ENCODE data around the gene NCOA4.
"Not testable (repeated sequence)": the region's sequence is repeated elsewhere in the genome, so short reads cannot be mapped to it uniquely, and the experiment has no call there.

NCOA4 gene

GRCh38 chr10:45999955-46000354 is 30.5 kb downstream of the NCOA4 start:
- H3K36me3 Mint-ChIP-seq (ENCODE audit: low read depth), result peaks cover 32% of the 10 kb centered on the region
- not testable (repeated sequence) for H3K4me3 Mint-ChIP-seq; H3K27ac Mint-ChIP-seq; H3K27me3 Mint-ChIP-seq (ENCODE audit: low read depth); H3K9me3 Mint-ChIP-seq; H3K4me1 Mint-ChIP-seq (ENCODE audit: low read depth)

GRCh38 chr10:45997994-45998763 is 32.2 kb downstream of the NCOA4 start:
- Mint-ChIP-seq H3K36me3 (ENCODE audit: low read depth) (peaks cover 38% of the 10 kb centered on the region), H3K27me3 (ENCODE audit: low read depth) (no peaks in the 10 kb centered on the region), H3K4me3 (no peak overlapping the region), H3K4me1 (ENCODE audit: low read depth) (peaks cover 2% of the 10 kb centered on the region), H3K9me3 (no peaks in the 10 kb centered on the region), H3K27ac (no peak overlapping the region)

GRCh38 chr10:45997557-45997956 is 32.9 kb downstream of the NCOA4 start:
- H3K27ac Mint-ChIP-seq, result no peak overlapping the region
- no peak overlapping the region for H3K4me3 Mint-ChIP-seq
- no peaks in the 10 kb centered on the region for H3K9me3 Mint-ChIP-seq
- peaks cover 2% of the 10 kb centered on the region for H3K4me1 Mint-ChIP-seq (ENCODE audit: low read depth)
- peaks cover 41% of the 10 kb centered on the region for H3K36me3 Mint-ChIP-seq (ENCODE audit: low read depth)
- no peaks in the 10 kb centered on the region for H3K27me3 Mint-ChIP-seq (ENCODE audit: low read depth)

- not testable (repeated sequence) for H3K4me3 Mint-ChIP-seq; H3K4me1 Mint-ChIP-seq (ENCODE audit: low read depth); H3K9me3 Mint-ChIP-seq; H3K27me3 Mint-ChIP-seq (ENCODE audit: low read depth); H3K27ac Mint-ChIP-seq
- peaks cover 11% of the 10 kb centered on the region for H3K36me3 Mint-ChIP-seq (ENCODE audit: low read depth)
Measured at GRCh38 chr10:45985590-45985989, 44.8 kb downstream of the NCOA4 start.

- H3K9me3 Mint-ChIP-seq; H3K27me3 Mint-ChIP-seq (ENCODE audit: low read depth); H3K4me1 Mint-ChIP-seq (ENCODE audit: low read depth); H3K27ac Mint-ChIP-seq; H3K4me3 Mint-ChIP-seq: not testable (repeated sequence)
- peaks cover 11% of the 10 kb centered on the region for H3K36me3 Mint-ChIP-seq (ENCODE audit: low read depth)
Measured at GRCh38 chr10:45984473-45984872, 46.0 kb downstream of the NCOA4 start.

GRCh38 chr10:45983538-45984186 is 46.8 kb downstream of the NCOA4 start:
- H3K4me1 Mint-ChIP-seq (ENCODE audit: low read depth); H3K27me3 Mint-ChIP-seq (ENCODE audit: low read depth); H3K9me3 Mint-ChIP-seq; H3K4me3 Mint-ChIP-seq; H3K27ac Mint-ChIP-seq: not testable (repeated sequence)
- peaks cover 14% of the 10 kb centered on the region for H3K36me3 Mint-ChIP-seq (ENCODE audit: low read depth)

GRCh38 chr10:45981367-45981766 is 49.1 kb downstream of the NCOA4 start:
- H3K27me3 Mint-ChIP-seq (ENCODE audit: low read depth); H3K27ac Mint-ChIP-seq; H3K4me3 Mint-ChIP-seq; H3K9me3 Mint-ChIP-seq; H3K4me1 Mint-ChIP-seq (ENCODE audit: low read depth): not testable (repeated sequence)
- peaks cover 14% of the 10 kb centered on the region for H3K36me3 Mint-ChIP-seq (ENCODE audit: low read depth)

GRCh38 chr10:45978554-45978953 is 51.9 kb downstream of the NCOA4 start:
- H3K4me3 Mint-ChIP-seq; H3K9me3 Mint-ChIP-seq; H3K27me3 Mint-ChIP-seq (ENCODE audit: low read depth); H3K27ac Mint-ChIP-seq: not testable (repeated sequence)
- peaks cover 12% of the 10 kb centered on the region for H3K36me3 Mint-ChIP-seq (ENCODE audit: low read depth)
- H3K4me1 Mint-ChIP-seq (ENCODE audit: low read depth), result peaks cover 16% of the 10 kb centered on the region

- Mint-ChIP-seq H3K4me1 (ENCODE audit: low read depth) (peaks cover 30% of the 10 kb centered on the region), H3K27ac (peak overlapping the region; percentile 22), H3K4me3 (peak overlapping the region; percentile 44), H3K36me3 (ENCODE audit: low read depth) (peaks cover 17% of the 10 kb centered on the region)
- not testable (repeated sequence) for H3K27me3 Mint-ChIP-seq (ENCODE audit: low read depth); H3K9me3 Mint-ChIP-seq
Measured at GRCh38 chr10:45974041-45974440, 56.4 kb downstream of the NCOA4 start.

- H3K27me3 Mint-ChIP-seq (ENCODE audit: low read depth); H3K9me3 Mint-ChIP-seq: not testable (repeated sequence)
- Mint-ChIP-seq H3K27ac (peak overlapping the region; percentile 92), H3K4me1 (ENCODE audit: low read depth) (peaks cover 30% of the 10 kb centered on the region), H3K36me3 (ENCODE audit: low read depth) (peaks cover 15% of the 10 kb centered on the region), H3K4me3 (peak overlapping the region; percentile 100)
Measured at GRCh38 chr10:45972813-45973169, 57.6 kb downstream of the NCOA4 start.

- H3K9me3 Mint-ChIP-seq; H3K27me3 Mint-ChIP-seq (ENCODE audit: low read depth): not testable (repeated sequence)
- Mint-ChIP-seq H3K36me3 (ENCODE audit: low read depth) (peaks cover 15% of the 10 kb centered on the region), H3K27ac (peak within 1 kb of the TSS; percentile 92), H3K4me3 (peak within 1 kb of the TSS; percentile 100), H3K4me1 (ENCODE audit: low read depth) (peaks cover 30% of the 10 kb centered on the region)
Measured at GRCh38 chr10:45972106-45972812, 58.2 kb downstream of the NCOA4 start, which contains the start of gene TIMM23. TSS of gene TIMM23 (plus strand) at chr10:45972489. CDS start at chr10:45972625, 136 bp downstream.

GRCh38 chr10:45971742-45972105 is 58.7 kb downstream of the NCOA4 start:
- H3K27ac Mint-ChIP-seq, result peak overlapping the region; percentile 88
- peaks cover 14% of the 10 kb centered on the region for H3K36me3 Mint-ChIP-seq (ENCODE audit: low read depth)
- H3K4me3 Mint-ChIP-seq, result peak overlapping the region; percentile 100
- not testable (repeated sequence) for H3K9me3 Mint-ChIP-seq; H3K27me3 Mint-ChIP-seq (ENCODE audit: low read depth)
- H3K4me1 Mint-ChIP-seq (ENCODE audit: low read depth), result peaks cover 30% of the 10 kb centered on the region

GRCh38 chr10:45971019-45971418 is 59.4 kb downstream of the NCOA4 start:
- not testable (repeated sequence) for H3K27me3 Mint-ChIP-seq (ENCODE audit: low read depth); H3K27ac Mint-ChIP-seq; H3K9me3 Mint-ChIP-seq
- H3K4me1 Mint-ChIP-seq (ENCODE audit: low read depth), result peaks cover 28% of the 10 kb centered on the region
- peak overlapping the region; percentile 100 for H3K4me3 Mint-ChIP-seq
- peaks cover 13% of the 10 kb centered on the region for H3K36me3 Mint-ChIP-seq (ENCODE audit: low read depth)

GRCh38 chr10:45962686-45963452 is 67.6 kb downstream of the NCOA4 start:
- H3K4me1 Mint-ChIP-seq (ENCODE audit: low read depth); H3K27ac Mint-ChIP-seq; H3K36me3 Mint-ChIP-seq (ENCODE audit: low read depth); H3K4me3 Mint-ChIP-seq; H3K27me3 Mint-ChIP-seq (ENCODE audit: low read depth); H3K9me3 Mint-ChIP-seq: not testable (repeated sequence)

Measured in T-helper 1 cell treated with Interleukin-12 subunit alpha and Interleukin-12 subunit beta and Interleukin-4 antibody, amounts not matched to agents 30 μg/mL and 1 μg/mL, for 36 hours (primary cell).